Stomach (tissue), 4 donors: ENCODE measurements around the gene RXFP4.

ENCODE experiments used
- CTCF ChIP-seq, 7 experiments: fragments of 450-650 bp in 4 of 7; fragments of 200-600 bp in 3 of 7; sonication (generic) in 3 of 7; IDR thresholded peaks; one replicate each; pipeline ENCODE4 v1.5.1; 2016 to 2019; ENCODE audit warnings: antibody characterized with exemption in 7 of 7, control low read depth in 2 of 7, mild to moderate bottlenecking in 1 of 7
- POLR2A ChIP-seq, 4 donors: fragments of 450-650 bp; IDR thresholded peaks; one replicate each; pipeline ENCODE4 v1.6.1; 2016; ENCODE audit warnings: antibody characterized with exemption in 4 of 4, control low read depth in 2 of 4, mild to moderate bottlenecking in 1 of 4, moderate library complexity in 1 of 4

- TF ChIP-seq CTCF (IDR thresholded peaks at IDR 0.05) = no peak
- TF ChIP-seq POLR2A (IDR thresholded peaks at IDR 0.05) = no peak
Measured at GRCh38 chr1:155909894-155910293, 31.5 kb upstream of the RXFP4 start.
